K562 (cell line): ENCODE data around the gene BCKDK. TPM values are rescaled to one million over a fixed set of nuclear protein-coding genes. Genes with fewer than 3 reads are reported as not detected.

ENCODE experiments used
- ARID2 ChIP-seq: fragments of 450-650 bp; IDR thresholded peaks from 2 replicates; pipeline ENCODE4 v1.6.1; 2017; ENCODE audit warnings: antibody characterized with exemption, mild to moderate bottlenecking
- CC2D1A ChIP-seq: fragments of 450-650 bp; IDR thresholded peaks from 2 replicates; pipeline ENCODE4 v1.6.1; 2017; ENCODE audit warnings: mild to moderate bottlenecking
- GTF2E2 ChIP-seq: fragments of 200-800 bp; sonication (Bioruptor generic); IDR thresholded peaks from 2 replicates; pipeline ENCODE4 v1.6.1; 2016; ENCODE audit warnings: missing genetic modification characterization, missing compliant biosample characterization
- L3MBTL2 ChIP-seq: fragments of 450-650 bp; IDR thresholded peaks from 2 replicates; pipeline ENCODE4 v1.6.1; 2016; ENCODE audit warnings: mild to moderate bottlenecking, moderate library complexity
- PHF20 ChIP-seq: fragments of 450-650 bp; IDR thresholded peaks from 2 replicates; pipeline ENCODE4 v1.6.1; 2018; ENCODE audit not compliant: partially characterized antibody
- POLR3G ChIP-seq: IDR thresholded peaks from 2 replicates; pipeline ENCODE4 v1.6.1; 2011; ENCODE audit not compliant: insufficient read length, insufficient replicate concordance; ENCODE audit errors: extremely low read depth
- RBBP5 ChIP-seq: fragments of 200-600 bp; sonication (generic); IDR thresholded peaks from 2 replicates; pipeline ENCODE4 v1.6.1; 2012; ENCODE audit warnings: borderline replicate concordance, mild to moderate bottlenecking, low read length, control low read depth, inconsistent platforms; ENCODE audit not compliant: insufficient read depth, poor library complexity, severe bottlenecking
- ZFP1 ChIP-seq: fragments of 450-650 bp; formaldehyde crosslinking; IDR thresholded peaks from 2 replicates; pipeline ENCODE4 v1.4.0; 2020; ENCODE audit warnings: mild to moderate bottlenecking, mixed read lengths
- ZNF184 ChIP-seq: sonication (generic); formaldehyde crosslinking; IDR thresholded peaks from 2 replicates; pipeline ENCODE4 v1.5.0; 2020; ENCODE audit warnings: missing genetic modification reagents
- ZNF408 ChIP-seq: fragments of 250-450 bp; sonication (Bioruptor Pico); IDR thresholded peaks from 2 replicates; pipeline ENCODE4 v1.4.0; 2020; ENCODE audit warnings: low read depth, mild to moderate bottlenecking, moderate library complexity
- ZNF584 ChIP-seq: fragments of 200-800 bp; sonication (Bioruptor generic); IDR thresholded peaks from 2 replicates; pipeline ENCODE4 v1.6.1; 2016; ENCODE audit warnings: low read depth, mild to moderate bottlenecking, missing genetic modification characterization, missing compliant biosample characterization
- ZNF717 ChIP-seq: fragments of 250-450 bp; sonication (Bioruptor Pico); IDR thresholded peaks from 2 replicates; pipeline ENCODE4 v1.5.0; 2021
- polyA plus RNA-seq, 8 experiments: library from polyadenylated mRNA; depleted of rRNA in 4 of 8; stranded (reverse) in 5 of 8; unstranded in 3 of 8; fragments of >200 nt; fragmentation: Nextera tagmentation in 2 of 8; fragmentation: Illumina TruSeq in 1 of 8; extraction: Ambion mirVana in 2 of 8; extraction: Trizol in 1 of 8; gene quantifications; 2 replicates each; pipeline versions ENCODE4 v1.2.1 to v1.2.3, GENCODE V29; 2011 to 2014; ENCODE audit warnings: inconsistent platforms in 1 of 8, missing spikeins in 1 of 8
- total RNA-seq, 7 experiments: library from RNA; depleted of rRNA in 6 of 7; stranded (reverse); fragments of >200 nt in 6 of 7; fragmentation: Illumina TruSeq in 2 of 7; extraction: Trizol in 2 of 7; gene quantifications; 2 replicates each; pipeline versions ENCODE4 v1.2.1 to v1.2.3, GENCODE V29; 2011 to 2021; ENCODE audit warnings: low replicate concordance in 1 of 7
- TF ChIP-seq, protein P1 (sequence below): fragments of 250-450 bp; sonication (Bioruptor Pico); IDR thresholded peaks from 2 replicates; pipeline ENCODE4 v1.5.0; 2021; ENCODE audit warnings: mild to moderate bottlenecking, borderline replicate concordance
- TF ChIP-seq, protein P2 (sequence below): fragments of 200-800 bp; sonication (Bioruptor generic); IDR thresholded peaks from 2 replicates; pipeline ENCODE4 v1.6.1; 2017; ENCODE audit warnings: missing genetic modification characterization, missing compliant biosample characterization
- TF ChIP-seq, protein P3 (sequence below), 2 experiments: IDR thresholded peaks; 2 replicates each; pipeline ENCODE4 v1.6.1; 2011; ENCODE audit warnings: borderline replicate concordance in 1 of 2, control low read depth in 1 of 2, low read depth in 1 of 2, low read length in 1 of 2, mild to moderate bottlenecking in 1 of 2, mixed read lengths in 1 of 2, moderate library complexity in 1 of 2; ENCODE audit not compliant: insufficient read depth in 1 of 2, insufficient read length in 1 of 2, poor library complexity in 1 of 2, severe bottlenecking in 1 of 2; ENCODE audit errors: extremely low read depth in 1 of 2
- TF ChIP-seq, protein P4 (sequence below): sonication (generic); formaldehyde crosslinking; IDR thresholded peaks from 2 replicates; pipeline ENCODE4 v1.8.1; 2023; ENCODE audit warnings: mild to moderate bottlenecking, missing genetic modification reagents
- TF ChIP-seq, protein P5 (sequence below): fragments of 450-650 bp; IDR thresholded peaks from 2 replicates; pipeline ENCODE4 v1.6.1; 2014; ENCODE audit warnings: low read depth, mild to moderate bottlenecking, moderate library complexity, borderline replicate concordance

Gene BCKDK
- total and polyA plus RNA-seq, 9 of the 15 experiments (the other 6 are each of a cell fraction or from before 2014, with no cell fraction given): 0.58 to 34.8 (median 13.1) TPM

DNA sequence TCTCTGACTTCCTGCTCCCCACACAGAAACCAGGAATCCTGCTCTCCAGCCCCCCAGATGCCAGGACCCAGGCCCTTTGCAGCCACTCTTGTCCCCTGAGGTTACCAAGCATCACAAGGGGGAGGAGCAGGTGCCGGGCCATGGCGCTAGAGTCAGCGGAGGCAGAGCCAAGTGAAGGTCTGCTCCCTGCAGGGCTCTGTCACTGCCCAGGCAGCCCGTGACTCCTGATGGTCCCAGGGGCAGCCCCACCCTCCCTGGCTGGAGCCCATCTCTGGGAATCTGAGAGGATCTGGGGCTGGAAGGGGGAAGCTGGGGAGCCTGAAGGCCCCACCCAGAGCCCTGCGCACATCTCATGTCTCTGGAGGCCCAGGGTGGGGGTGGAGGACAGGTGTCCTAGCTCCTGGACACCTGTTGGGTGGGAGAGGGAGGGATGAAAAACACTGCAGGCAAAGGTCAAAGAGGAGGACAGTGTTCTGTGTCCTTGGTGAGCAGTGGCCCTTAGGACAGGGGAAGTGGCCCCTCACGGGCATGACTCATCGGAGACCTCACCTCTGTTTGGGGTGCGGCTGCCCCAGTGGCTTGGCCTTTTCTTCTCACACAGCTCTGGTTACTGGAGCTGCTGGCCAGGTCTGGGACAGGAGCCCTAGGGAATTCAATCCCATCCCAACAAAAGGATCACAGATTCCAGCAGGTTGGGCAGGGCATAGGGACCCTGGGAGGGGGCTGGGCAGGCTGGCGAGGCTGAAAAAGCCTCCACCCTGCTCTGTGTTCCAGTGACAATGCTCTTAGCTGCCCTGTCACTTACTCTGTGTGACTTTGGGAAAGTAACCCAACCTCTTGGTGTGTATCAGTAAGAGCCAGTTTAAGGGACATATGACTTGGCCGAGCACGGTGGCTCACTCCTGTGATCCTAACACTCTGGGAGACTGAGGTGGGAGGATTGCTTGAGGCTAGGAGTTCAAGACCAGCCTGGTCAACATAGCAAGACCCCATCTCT lies 42.0 kb downstream of the BCKDK start, which contains the start of gene PRSS36 (continued):
- TF ChIP-seq ZFP1 (no peak), GTF2E2 (tag) (no peak), CC2D1A (no peak), ZNF584 (CRISPR knock-in tag) (no peak), ZNF408 (CRISPR knock-in tag) (no peak), ZNF717 (no peak), L3MBTL2 (no peak), PHF20 (no peak), POLR3G (no peak), ARID2 (no peak), ZNF184 (CRISPR knock-in tag) (no peak), RBBP5 (no peak)
- TF ChIP-seq, protein P1, sequence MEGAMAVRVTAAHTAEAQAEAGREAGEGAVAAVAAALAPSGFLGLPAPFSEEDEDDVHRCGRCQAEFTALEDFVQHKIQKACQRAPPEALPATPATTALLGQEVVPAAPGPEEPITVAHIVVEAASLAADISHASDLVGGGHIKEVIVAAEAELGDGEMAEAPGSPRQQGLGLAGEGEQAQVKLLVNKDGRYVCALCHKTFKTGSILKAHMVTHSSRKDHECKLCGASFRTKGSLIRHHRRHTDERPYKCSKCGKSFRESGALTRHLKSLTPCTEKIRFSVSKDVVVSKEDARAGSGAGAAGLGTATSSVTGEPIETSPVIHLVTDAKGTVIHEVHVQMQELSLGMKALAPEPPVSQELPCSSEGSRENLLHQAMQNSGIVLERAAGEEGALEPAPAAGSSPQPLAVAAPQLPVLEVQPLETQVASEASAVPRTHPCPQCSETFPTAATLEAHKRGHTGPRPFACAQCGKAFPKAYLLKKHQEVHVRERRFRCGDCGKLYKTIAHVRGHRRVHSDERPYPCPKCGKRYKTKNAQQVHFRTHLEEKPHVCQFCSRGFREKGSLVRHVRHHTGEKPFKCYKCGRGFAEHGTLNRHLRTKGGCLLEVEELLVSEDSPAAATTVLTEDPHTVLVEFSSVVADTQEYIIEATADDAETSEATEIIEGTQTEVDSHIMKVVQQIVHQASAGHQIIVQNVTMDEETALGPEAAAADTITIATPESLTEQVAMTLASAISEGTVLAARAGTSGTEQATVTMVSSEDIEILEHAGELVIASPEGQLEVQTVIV (CRISPR knock-in tag): no peak
- TF ChIP-seq, protein P2, sequence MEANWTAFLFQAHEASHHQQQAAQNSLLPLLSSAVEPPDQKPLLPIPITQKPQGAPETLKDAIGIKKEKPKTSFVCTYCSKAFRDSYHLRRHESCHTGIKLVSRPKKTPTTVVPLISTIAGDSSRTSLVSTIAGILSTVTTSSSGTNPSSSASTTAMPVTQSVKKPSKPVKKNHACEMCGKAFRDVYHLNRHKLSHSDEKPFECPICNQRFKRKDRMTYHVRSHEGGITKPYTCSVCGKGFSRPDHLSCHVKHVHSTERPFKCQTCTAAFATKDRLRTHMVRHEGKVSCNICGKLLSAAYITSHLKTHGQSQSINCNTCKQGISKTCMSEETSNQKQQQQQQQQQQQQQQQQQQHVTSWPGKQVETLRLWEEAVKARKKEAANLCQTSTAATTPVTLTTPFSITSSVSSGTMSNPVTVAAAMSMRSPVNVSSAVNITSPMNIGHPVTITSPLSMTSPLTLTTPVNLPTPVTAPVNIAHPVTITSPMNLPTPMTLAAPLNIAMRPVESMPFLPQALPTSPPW (CRISPR knock-in tag): no peak
- TF ChIP-seq, protein P3, sequence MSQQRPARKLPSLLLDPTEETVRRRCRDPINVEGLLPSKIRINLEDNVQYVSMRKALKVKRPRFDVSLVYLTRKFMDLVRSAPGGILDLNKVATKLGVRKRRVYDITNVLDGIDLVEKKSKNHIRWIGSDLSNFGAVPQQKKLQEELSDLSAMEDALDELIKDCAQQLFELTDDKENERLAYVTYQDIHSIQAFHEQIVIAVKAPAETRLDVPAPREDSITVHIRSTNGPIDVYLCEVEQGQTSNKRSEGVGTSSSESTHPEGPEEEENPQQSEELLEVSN (IDR thresholded peaks at IDR 0.05; ENCODE audit: borderline replicate concordance in 1 of 2, extremely low read depth in 1 of 2, insufficient read depth in 1 of 2, insufficient read length in 1 of 2, low read depth in 1 of 2, low read length in 1 of 2, poor library complexity in 1 of 2, severe bottlenecking in 1 of 2): no peak
- TF ChIP-seq, protein P4, sequence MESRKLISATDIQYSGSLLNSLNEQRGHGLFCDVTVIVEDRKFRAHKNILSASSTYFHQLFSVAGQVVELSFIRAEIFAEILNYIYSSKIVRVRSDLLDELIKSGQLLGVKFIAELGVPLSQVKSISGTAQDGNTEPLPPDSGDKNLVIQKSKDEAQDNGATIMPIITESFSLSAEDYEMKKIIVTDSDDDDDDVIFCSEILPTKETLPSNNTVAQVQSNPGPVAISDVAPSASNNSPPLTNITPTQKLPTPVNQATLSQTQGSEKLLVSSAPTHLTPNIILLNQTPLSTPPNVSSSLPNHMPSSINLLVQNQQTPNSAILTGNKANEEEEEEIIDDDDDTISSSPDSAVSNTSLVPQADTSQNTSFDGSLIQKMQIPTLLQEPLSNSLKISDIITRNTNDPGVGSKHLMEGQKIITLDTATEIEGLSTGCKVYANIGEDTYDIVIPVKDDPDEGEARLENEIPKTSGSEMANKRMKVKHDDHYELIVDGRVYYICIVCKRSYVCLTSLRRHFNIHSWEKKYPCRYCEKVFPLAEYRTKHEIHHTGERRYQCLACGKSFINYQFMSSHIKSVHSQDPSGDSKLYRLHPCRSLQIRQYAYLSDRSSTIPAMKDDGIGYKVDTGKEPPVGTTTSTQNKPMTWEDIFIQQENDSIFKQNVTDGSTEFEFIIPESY (CRISPR knock-in tag): peak; percentile 85
- TF ChIP-seq, protein P5, sequence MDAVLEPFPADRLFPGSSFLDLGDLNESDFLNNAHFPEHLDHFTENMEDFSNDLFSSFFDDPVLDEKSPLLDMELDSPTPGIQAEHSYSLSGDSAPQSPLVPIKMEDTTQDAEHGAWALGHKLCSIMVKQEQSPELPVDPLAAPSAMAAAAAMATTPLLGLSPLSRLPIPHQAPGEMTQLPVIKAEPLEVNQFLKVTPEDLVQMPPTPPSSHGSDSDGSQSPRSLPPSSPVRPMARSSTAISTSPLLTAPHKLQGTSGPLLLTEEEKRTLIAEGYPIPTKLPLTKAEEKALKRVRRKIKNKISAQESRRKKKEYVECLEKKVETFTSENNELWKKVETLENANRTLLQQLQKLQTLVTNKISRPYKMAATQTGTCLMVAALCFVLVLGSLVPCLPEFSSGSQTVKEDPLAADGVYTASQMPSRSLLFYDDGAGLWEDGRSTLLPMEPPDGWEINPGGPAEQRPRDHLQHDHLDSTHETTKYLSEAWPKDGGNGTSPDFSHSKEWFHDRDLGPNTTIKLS: no peak
